Measurements from ENCODE around the gene HAGH.

Gene HAGH

DNA sequence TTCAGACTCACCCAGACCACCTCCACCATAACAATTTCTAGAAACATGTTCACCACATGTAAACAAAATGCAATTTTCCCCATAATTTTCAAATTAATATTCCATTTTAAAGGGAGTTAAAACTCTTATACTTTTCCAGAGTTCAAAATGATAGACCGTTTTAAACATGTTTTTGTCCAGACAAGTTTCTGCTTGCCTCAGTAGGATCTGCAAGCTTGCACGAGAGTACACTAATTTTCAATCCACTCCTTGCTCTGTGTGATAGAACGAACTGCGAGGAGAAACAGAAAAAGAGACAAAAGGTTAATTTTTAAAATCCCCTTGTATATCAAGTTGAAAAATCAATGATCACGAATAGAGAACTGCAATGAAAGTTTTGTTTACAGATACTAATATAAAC lies 7.5 kb upstream of the HAGH start:
- DNase-seq: no peak
- Histone ChIP-seq H3K27ac (ENCODE audit: low read length) (no peak overlapping the region), H3K9ac (ENCODE audit: low read depth, low read length) (no peak overlapping the region), H3K4me1 (ENCODE audit: insufficient read depth, low read length) (peaks cover 10% of the 10 kb centered on the region), H3K9me3 (ENCODE audit: insufficient read depth, low read length, severe bottlenecking) (no peaks in the 10 kb centered on the region), H3K4me2 (ENCODE audit: insufficient read depth, low read length) (no peak overlapping the region), H3K79me2 (ENCODE audit: insufficient read depth, low read length) (peaks cover 3% of the 10 kb centered on the region; the same call in 1 of the 2 replicates), H2AFZ (ENCODE audit: low read depth, low read length) (no peak overlapping the region), H4K20me1 (ENCODE audit: insufficient read depth, low read length) (peaks cover 2% of the 10 kb centered on the region; the same call in 1 of the 2 replicates), H3K36me3 (ENCODE audit: insufficient read depth, low read length) (peaks cover 11% of the 10 kb centered on the region; the same call in 1 of the 2 replicates), H3K27me3 (ENCODE audit: insufficient read depth, low read length, poor library complexity) (no peaks in the 10 kb centered on the region), H3K4me3 (ENCODE audit: low read depth in 1 of 2, low read length in 2 of 2) (no peak overlapping the region)
- no peak for ATAC-seq (ENCODE audit: insufficient read depth, low read depth)
- TF ChIP-seq EZH2 (IDR thresholded peaks at IDR 0.05; ENCODE audit: borderline replicate concordance, low read depth, low read length, severe bottlenecking): no peak
- TF ChIP-seq, protein P1, sequence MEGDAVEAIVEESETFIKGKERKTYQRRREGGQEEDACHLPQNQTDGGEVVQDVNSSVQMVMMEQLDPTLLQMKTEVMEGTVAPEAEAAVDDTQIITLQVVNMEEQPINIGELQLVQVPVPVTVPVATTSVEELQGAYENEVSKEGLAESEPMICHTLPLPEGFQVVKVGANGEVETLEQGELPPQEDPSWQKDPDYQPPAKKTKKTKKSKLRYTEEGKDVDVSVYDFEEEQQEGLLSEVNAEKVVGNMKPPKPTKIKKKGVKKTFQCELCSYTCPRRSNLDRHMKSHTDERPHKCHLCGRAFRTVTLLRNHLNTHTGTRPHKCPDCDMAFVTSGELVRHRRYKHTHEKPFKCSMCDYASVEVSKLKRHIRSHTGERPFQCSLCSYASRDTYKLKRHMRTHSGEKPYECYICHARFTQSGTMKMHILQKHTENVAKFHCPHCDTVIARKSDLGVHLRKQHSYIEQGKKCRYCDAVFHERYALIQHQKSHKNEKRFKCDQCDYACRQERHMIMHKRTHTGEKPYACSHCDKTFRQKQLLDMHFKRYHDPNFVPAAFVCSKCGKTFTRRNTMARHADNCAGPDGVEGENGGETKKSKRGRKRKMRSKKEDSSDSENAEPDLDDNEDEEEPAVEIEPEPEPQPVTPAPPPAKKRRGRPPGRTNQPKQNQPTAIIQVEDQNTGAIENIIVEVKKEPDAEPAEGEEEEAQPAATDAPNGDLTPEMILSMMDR (IDR thresholded peaks at IDR 0.05; ENCODE audit: borderline replicate concordance, extremely low read depth, low read length, poor library complexity, severe bottlenecking): no peak

GRCh38 chr16:1832838-1833454 lies 6.3 kb upstream of the HAGH start:
- Histone ChIP-seq H3K9ac (ENCODE audit: low read depth, low read length) (no peak overlapping the region), H3K4me1 (ENCODE audit: insufficient read depth, low read length) (peaks cover 21% of the 10 kb centered on the region), H3K9me3 (ENCODE audit: insufficient read depth, low read length, severe bottlenecking) (no peaks in the 10 kb centered on the region), H4K20me1 (ENCODE audit: insufficient read depth, low read length) (peaks cover 2% of the 10 kb centered on the region; the same call in 1 of the 2 replicates), H3K4me3 (ENCODE audit: low read depth in 1 of 2, low read length in 2 of 2) (no peak overlapping the region), H3K79me2 (ENCODE audit: insufficient read depth, low read length) (peaks cover 13% of the 10 kb centered on the region), H3K27me3 (ENCODE audit: insufficient read depth, low read length, poor library complexity) (no peaks in the 10 kb centered on the region), H2AFZ (ENCODE audit: low read depth, low read length) (no peak overlapping the region), H3K4me2 (ENCODE audit: insufficient read depth, low read length) (no peak overlapping the region), H3K36me3 (ENCODE audit: insufficient read depth, low read length) (peaks cover 12% of the 10 kb centered on the region; the same call in 1 of the 2 replicates), H3K27ac (ENCODE audit: low read length) (no peak overlapping the region)
- TF ChIP-seq EZH2 (IDR thresholded peaks at IDR 0.05; ENCODE audit: borderline replicate concordance, low read depth, low read length, severe bottlenecking): no peak
- TF ChIP-seq, protein P1 (IDR thresholded peaks at IDR 0.05; ENCODE audit: borderline replicate concordance, extremely low read depth, low read length, poor library complexity, severe bottlenecking): no peak
- no peak for ATAC-seq (ENCODE audit: insufficient read depth, low read depth)
- DNase-seq: no peak

- peaks cover 2% of the 10 kb centered on the region; the same call in 1 of the 2 replicates for H4K20me1 ChIP-seq (ENCODE audit: insufficient read depth, low read length)
- peaks cover 30% of the 10 kb centered on the region for H3K4me1 ChIP-seq (ENCODE audit: insufficient read depth, low read length)
- no peak overlapping the region for H3K4me3 ChIP-seq (ENCODE audit: low read depth in 1 of 2, low read length in 2 of 2)
- H3K27me3 ChIP-seq (ENCODE audit: insufficient read depth, low read length, poor library complexity): no peaks in the 10 kb centered on the region
- TF ChIP-seq, protein P1 (IDR thresholded peaks at IDR 0.05; ENCODE audit: borderline replicate concordance, extremely low read depth, low read length, poor library complexity, severe bottlenecking): no peak
- H3K36me3 ChIP-seq (ENCODE audit: insufficient read depth, low read length): peaks cover 12% of the 10 kb centered on the region
- H3K27ac ChIP-seq (ENCODE audit: low read length): no peak overlapping the region
- no peak for ATAC-seq (ENCODE audit: insufficient read depth, low read depth)
- no peaks in the 10 kb centered on the region for H3K9me3 ChIP-seq (ENCODE audit: insufficient read depth, low read length, severe bottlenecking)
- H3K9ac ChIP-seq (ENCODE audit: low read depth, low read length): no peak overlapping the region
- no peak overlapping the region for H3K4me2 ChIP-seq (ENCODE audit: insufficient read depth, low read length)
- H3K79me2 ChIP-seq (ENCODE audit: insufficient read depth, low read length): peaks cover 23% of the 10 kb centered on the region
- H2AFZ ChIP-seq (ENCODE audit: low read depth, low read length): no peak overlapping the region
- DNase-seq: no peak
Observed at GRCh38 chr16:1831186-1832075, 4.8 kb upstream of the HAGH start.
